Mesenteric fat pad (tissue), 1 donor: ENCODE data around the gene NRP2. TPM values are rescaled to one million over a fixed set of nuclear protein-coding genes. Genes with fewer than 3 reads are reported as not detected.

ENCODE experiments used
- DNase-seq: peaks from one replicate; pipeline ENCODE4 v3.0.0-alpha.2; 2020; ENCODE audit warnings: low spot score
- total RNA-seq: library from RNA; stranded (reverse); fragmentation: NEBNext Ultra II Directional; extraction: Animal tissue kit (Norgen Biotek cat#: 25700); gene quantifications from one replicate; pipeline ENCODE4 v1.2.1, GENCODE V29; 2021
- donor health status: DM: yes; HTN: yes; CAD: no.

Gene NRP2
- total RNA-seq, 1 donor from 2014 or later: 66.7 TPM

DNA sequence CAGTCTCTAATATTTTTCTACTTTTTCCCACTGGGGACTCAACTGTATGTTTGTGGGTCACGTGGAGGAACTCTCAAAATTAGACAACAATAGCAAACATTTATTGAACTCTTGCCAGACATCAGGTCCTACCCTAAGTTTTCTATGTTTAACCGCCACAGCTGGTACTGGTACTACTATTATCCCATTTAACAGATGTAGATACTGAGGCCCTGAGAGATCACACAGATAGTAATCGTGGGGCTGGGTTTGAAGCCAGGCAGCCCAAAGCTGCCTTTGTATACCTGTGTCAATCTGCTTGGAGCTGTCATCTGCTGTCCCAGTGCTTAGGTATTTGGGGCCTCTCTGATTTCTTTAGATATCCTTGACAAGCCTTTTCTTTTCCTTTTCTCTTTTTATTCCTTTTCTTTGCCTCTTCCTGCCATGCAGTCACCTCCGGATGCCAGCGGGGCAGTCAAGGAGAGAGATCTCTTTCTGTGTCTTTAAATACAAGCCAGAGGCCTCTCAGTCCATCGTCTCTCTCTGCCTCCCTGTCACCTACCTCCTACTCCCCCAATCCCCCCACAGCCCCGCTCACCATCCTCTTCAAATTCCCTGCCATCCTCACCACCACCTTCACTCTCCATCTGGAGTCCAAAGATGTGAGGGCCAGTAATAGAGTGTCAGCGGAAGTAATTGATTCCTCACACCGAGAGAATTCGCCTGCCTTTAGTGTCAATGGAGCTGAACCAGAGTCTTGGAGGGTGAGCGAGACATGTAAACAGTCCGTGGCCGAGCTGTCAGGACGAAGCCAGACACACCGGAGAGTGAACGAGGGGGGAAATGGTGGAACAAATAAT lies 23.4 kb downstream of the NRP2 start:
- no peak for DNase-seq

DNA sequence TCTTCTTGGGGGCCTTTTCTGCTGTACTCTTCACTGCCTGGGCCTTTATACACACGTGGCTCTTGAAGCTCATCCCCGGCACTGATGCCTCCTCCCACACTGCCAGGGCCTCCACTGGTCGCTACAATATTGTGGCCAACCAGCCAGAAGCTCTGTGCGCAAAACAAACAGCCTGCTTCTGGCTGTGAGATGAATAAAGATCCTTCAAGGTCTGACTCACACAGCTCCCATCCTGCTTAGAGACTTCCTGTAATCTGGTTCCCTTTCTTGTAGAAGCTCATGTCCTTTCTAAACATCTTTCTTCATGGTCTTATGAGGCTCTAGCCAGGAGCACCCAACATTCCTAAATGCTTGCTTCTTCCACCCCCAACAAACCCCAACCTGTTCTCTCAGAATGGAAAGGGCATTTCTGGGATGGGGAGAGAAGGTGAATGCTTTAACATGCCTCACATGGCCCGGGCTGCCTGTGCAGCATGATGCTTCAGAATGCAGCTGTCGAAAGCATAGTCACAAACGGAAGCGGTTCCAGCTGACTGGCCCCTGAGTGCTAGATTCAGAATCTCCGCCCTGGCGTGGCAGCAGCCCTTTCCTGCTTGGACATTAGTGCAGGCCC lies 24.6 kb downstream of the NRP2 start:
- no peak for DNase-seq

DNA sequence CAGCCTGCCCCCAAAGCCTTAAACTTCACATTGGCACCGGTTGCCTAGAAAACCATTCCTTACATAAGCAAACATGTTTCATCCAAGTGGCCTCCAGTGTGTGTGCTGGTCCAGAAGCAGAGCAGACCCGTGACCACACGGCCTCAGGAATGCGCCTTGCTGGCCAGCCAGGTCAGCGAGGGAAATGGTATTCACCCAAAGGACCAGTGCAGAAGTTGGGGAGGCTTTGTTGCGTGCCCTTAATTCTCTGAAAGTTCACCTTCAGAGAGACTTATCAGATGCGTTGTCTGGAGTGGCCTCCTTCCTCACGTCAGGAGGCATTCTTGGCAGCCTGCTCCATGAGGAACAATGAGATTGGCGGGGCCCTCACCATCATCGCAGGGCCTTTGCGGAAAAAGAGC lies 25.9 kb downstream of the NRP2 start:
- DNase-seq: no peak

DNA sequence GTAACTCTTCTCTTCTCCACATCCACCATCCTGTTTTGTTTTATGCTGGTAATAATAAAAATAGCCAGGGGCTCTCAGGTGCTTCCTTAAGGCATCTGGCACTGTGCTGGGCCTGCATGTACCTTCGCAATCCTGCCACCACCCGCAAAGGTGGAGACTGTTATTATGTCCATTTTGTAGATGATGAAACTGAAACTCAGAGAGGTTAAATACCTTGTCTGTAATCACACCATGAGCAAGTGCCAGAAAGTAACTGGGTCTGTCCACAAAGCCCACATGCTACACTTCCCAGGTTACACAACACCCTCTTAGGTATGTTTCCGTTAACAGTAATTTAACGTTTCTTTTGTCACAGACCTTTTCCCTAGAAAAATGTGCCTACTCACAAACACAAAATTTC lies 27.0 kb downstream of the NRP2 start:
- DNase-seq: no peak

DNA sequence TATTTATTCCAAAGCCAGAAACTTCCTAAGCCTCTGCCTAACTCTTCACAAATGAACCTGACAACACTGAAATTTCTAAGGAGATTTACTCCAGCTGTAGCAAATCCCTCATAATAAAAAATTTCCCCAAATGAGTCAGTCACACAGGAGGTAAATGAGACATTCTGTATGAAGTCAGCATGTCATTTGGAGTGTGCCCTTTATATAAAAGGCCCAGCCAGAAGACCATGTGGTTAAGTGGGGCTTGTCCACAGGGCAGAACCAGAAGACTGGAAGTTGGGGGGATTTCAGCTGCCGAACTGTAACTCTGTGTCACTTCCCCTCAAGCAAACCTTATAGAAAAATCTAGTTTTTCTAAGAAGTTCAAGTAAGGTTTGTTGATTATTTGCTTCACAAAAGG lies 30.2 kb downstream of the NRP2 start:
- DNase-seq: no peak

DNA sequence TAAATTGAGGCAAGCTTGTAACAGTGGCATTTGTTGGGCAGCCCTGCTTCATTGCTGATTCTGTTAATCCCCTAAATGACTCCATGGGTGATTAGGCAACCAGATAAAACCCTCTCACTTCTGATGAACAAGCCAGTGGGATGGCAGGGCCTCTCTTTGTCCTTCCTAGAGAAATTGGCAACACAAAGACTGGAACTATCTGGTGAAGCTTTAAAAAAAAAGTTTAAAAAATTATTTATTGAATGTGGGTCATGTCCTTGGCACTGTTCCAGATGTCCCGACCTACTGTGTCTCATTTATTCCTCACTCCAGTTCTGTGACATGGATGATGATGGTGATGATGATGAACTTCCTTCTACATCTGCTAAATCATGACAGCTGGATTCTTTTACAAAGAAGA lies 30.8 kb downstream of the NRP2 start:
- no peak for DNase-seq

DNA sequence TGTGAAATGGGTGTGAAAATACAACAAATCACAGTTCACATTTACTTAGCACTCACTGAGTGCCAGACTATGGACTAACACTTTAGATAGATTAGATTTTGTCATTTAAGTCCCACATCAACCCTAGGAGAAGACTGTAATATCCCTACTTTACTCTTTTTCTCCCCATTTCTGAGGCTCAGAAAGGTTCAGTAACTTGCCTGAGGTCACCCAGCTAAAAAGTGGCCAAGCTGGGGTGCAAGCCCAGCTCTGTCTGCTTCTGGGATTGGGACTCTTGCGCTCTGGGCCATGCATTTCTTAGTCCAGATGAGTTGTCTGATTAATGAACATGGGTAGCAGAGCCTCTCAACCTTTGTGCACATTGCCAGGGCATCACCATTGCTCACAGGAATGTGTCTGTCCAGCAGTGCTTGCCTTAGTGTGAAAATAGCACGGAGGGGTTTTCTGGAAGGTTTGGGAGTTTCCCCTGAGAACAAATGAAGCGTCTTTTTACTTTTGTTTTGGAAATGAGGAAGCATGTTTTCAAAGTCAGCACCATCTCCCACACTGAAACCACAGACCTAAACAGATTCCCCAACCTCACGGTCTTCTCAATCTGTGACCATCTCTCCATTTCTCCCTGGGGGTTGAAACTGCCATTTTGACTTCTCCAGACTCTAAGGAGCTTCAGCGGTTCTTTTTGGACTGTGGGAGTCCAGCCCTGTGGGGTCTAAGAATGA lies 31.9 kb downstream of the NRP2 start:
- DNase-seq: no peak

DNA sequence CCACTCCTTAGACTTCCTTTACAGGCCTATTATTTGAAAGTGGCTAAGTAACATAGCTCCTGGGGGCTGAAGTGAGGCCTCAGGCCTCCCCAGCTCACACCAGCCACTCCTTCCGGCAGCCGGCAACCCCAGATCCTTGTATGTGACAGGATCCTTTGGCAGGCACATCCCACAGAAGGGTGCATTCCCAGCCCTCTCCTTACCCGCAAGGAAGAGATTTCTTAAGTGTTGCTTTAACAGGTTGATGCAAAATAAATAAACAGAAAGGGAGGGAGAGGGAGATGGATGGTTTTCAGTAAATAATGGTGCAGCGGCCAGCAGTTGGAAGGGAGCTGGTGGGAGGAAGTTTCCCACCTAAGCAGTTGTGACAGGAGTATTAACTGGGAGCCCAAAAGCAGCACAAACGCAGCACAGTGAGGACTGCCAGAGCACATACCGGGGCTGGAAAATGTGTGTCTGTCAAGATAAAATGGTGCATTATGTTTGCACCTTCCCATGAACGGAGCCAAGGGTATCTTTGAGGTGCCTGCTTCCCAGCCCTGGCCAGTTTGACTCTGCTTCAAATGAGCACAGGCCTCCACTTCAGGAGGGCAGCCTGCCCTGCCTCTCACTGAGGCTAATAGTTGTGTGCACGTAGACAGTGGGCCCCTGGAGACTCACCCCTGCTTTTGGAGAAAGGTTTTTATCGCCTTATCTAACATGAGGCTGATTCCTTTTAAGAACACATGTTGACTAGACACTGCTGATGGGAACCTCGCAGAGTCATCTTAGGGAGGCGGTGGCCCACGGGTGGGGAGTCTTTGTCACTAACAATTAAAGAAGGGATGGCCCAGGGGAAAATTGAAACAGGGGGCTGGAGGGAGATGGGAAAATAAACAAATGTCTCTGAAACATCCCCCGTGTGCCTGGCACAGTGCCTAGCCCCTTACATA lies 32.8 kb downstream of the NRP2 start:
- DNase-seq: no peak

DNA sequence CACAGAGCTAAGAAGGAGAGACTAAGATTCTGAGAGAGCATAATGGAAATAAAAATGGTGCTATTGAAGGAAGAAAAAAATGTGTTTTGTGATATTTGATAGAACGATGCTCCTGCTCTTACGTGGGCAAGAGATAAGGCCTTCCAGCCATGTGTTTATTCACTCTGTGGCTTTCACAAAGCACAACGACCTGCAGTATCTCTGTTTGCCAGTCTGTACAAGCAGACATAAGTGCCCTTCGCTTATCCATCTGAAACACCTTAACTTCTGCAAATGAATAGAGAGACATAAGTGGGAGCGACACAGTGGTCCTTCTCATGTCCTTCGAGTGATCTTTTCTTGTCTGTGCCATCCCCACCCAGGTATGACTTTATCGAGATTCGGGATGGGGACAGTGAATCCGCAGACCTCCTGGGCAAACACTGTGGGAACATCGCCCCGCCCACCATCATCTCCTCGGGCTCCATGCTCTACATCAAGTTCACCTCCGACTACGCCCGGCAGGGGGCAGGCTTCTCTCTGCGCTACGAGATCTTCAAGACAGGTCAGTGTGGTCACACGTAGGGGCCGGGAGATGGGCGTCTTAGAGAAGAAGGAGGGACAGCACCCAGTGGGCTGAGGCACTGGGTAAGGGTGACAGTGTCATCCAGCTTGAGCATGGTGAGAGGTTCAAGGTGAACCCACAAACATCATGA lies 33.7 kb downstream of the NRP2 start:
- DNase-seq: no peak

DNA sequence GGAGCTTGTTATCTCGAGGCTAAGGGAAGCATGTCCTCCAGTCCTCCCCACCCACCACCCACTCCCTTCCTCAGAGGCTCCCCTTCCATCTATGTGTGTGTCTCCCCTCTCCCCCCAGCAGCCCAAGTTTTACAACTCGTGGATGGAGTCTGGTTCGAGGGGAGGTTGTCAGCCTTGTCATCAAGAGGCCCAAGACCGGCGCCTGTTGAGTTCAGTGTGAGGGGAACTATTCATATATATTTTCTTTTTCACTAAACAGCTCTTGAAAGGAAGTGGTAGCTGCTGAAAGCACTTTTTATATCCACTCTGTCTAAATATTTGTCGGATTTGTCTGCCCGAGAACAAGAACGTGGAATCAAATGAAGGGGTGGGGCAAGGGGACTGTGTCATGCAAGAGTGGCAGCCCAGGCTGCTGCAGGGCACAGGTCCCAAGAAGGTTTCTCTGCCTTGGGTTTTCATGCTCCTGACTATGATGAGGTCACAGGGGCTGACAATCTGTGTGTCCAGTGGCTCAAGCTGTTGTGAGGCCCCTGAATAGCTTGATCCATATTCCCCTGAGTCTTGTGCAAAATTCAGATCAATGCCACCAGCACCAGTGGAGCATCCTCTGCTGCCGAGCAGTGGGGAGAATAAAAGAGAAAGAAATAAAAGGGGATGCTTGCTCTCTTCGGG lies 35.0 kb downstream of the NRP2 start:
- DNase-seq: no peak

DNA sequence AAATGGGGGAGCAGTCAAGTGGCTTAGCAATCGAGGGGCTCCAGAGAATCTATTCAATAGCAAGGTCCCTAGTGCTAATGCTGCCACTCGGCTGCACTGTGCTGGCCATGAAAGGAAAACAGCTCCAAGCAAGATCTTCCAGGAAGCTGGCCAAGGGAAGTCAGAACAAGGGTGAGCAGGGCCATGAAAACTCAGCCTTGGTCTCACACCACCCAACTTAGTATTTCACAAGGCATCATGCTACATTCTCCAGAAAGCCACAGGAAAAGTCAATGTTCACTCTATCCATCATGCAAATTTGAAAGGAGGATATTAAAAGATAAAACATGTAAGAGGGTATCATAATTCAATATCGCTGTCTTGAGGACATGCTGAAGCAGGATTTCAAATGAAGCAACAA lies 35.7 kb downstream of the NRP2 start:
- DNase-seq: no peak

DNA sequence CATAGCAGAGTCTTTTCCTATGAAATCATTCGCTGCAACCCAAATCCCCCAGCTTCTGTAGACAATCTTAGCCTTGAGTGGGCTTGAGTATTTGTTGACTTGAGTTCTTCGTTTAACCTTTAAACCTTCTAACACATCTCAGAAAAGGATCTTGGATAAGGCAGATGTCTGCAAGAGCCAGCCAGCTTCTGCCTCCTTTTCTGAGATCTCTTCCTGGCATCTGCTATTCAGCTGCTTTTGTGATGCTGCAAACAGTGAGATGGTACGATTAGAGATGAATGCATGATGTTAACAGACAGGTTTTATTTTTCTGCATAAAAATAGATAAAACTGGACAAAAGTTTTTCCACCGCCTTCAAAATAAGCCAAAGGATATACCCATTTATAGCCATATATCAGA lies 37.5 kb downstream of the NRP2 start:
- no peak for DNase-seq

DNA sequence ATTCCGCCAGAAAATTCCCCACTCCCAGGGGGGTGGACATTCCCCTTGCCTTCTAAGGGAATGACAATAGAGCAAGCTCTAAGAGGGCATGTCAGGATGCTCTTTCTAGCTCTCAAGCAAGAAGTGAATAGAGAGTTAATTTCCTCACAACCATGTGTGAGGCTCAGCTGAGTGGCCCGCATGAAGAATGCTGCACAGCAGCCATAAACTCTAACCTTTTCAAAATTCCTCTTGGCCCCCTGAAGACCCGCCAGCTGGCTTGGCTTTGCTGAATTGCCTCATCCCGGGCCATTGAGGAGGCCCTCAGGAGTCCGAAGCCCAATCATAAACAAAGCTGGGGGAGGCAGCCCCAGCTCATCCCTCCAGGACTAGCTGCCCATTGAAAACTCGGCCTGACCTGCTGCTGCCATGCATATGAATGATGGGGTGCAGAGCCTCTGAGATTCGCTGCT lies 38.2 kb downstream of the NRP2 start:
- no peak for DNase-seq

DNA sequence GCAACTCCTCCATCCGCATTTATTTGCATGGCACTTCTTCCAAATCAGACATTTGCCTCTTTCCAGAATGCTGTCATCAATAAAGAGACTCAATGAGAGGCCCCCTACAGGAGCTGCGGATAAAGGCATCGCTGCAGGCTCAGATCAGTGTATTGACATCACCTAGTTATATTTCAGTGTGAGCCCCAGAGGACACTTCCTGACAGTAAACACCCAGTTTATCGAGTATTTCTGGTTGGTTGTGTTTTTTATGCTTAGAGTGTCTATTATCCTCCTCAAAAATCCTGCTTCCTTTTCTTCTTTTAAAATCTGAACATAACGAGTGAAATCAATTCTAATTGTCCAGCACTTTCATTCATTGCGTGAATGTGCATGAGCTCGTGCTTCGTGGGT lies 38.8 kb downstream of the NRP2 start:
- DNase-seq: no peak

DNA sequence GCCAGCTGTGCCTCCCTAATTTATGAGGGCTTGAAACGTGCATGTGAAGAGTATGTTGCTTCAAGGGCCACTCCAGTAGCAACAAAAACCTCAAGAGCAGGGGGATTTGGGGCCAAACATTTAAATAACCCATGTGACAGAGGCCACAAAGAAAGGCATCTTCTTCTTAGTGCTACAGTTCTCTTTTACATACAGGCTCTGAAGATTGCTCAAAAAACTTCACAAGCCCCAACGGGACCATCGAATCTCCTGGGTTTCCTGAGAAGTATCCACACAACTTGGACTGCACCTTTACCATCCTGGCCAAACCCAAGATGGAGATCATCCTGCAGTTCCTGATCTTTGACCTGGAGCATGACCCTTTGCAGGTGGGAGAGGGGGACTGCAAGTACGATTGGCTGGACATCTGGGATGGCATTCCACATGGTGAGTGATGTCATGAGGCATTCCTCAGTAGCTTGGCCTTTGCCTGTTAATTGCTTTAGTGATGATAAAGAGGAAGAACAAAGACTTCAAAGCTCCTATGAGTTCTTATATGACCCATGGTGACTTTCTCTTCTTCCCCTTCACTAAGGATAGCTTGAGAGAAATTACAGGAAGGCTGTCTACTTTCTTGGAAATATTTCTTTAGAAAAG lies 40.1 kb downstream of the NRP2 start:
- no peak for DNase-seq

DNA sequence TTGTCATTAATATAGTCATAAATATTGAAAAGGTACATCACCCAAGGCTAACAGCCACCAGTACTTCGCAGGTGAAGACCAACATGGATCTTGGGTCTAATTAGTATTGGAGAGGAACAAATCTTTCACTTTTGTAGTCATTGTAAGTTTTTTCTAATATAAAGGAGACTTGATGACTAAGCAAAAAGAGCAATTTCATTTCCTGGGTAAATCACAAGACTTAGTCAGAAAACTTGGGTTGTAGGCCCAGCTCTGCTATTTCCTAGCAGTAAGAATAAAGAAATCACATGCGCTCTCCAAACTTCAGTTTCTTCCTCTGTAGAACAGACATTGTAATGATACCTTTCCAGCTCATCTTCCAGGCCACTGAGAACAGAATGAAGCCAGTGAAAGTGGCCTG lies 40.9 kb downstream of the NRP2 start:
- no peak for DNase-seq

DNA sequence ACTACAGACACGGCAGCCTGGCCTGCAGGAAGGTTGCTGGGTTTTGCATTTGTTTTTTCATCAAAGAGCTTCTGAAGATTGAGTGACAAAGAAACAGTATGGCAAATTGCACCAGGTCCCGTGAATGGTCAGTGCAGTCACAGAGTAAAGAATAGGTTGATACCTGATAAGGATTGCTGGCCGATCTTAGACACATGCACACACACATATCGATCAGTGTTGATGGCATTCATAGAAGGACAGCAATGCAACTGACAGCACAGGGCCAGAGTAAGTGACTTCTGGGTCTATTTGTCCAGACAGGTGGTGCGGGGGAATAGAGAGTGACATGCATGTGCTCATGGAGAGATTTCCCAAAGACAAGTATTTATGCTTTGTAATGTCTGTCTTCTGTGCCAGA lies 42.8 kb downstream of the NRP2 start:
- DNase-seq: no peak

DNA sequence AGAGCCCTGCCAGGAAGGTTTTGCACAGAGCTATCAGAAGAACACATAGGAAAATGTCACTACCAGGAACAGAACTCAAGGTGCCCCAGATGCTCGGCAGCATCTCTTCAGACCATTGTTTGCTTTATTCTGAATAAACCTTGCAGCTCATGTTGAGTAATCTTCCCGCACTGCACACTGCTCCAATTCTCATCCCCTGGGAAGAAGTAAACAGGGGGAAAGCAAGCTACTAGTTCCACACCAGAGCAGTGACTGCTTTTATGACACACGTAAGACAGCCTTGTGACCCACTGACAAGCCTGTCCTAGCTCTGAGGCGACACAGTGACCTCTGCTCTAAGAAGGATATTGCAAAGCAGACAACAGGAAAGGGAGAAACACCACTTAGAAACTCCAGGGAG lies 44.2 kb downstream of the NRP2 start:
- DNase-seq: no peak

DNA sequence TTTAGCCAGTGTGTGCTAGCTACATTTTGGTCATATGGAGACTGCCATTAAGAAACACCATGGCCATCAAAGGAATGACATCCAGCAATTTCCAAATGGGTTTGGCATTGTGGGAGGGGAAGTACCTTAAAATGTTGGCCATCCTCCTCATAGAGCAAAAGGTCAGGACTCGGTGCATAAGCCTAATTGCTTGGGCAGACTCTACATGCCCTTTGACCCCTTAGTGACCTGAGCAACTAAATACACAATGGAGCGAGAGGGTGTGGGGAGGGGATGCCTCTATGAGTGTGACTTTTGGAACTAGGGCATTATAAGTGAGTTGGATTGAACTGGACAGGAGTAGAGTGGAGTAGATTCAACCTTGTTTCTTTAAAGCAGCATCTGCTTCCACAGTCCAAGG lies 44.9 kb downstream of the NRP2 start:
- DNase-seq: no peak

DNA sequence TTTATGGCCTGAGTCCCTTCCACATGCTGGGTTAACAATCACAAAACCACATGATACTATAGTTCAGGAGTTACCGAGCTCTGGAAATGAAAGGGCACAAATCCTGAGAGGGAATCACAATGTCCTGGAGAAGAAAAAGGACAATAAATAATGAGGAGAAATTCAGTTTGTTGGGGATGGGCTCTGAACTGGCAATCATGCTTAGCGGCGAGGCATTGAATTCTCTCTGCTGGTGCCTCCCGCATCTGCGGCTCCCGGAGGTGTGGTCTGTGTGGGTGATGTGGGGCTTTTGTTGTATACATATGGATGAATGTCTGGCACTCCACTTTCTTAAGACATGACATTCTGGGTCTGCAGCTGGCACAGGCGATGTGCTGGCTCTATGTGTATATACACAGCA lies 46.1 kb downstream of the NRP2 start:
- DNase-seq: no peak
